Aorta (tissue), 5 donors: Measurements from ENCODE around the gene PLD3. TPM values are rescaled to one million over a fixed set of nuclear protein-coding genes. Genes with fewer than 3 reads are reported as not detected.
A peak's percentile ranks its signal among the peaks of the same experiment; 100 is the strongest.

ENCODE experiments used
- ATAC-seq: fragments of 200-7000 bp; cut with Tn5 transposase; one replicate; pipeline ENCODE4 v1.9.1; 2022; ENCODE audit warnings: moderate library complexity; ENCODE audit not compliant: low FRiP score
- DNase-seq, 2 donors: peaks; one replicate each; pipeline ENCODE4 v3.0.0-alpha.2; 2020
- H3K27ac ChIP-seq, 2 donors: one replicate each; pipeline ENCODE4 v1.5.1; 2013; ENCODE audit warnings: low read length in 2 of 2, mild to moderate bottlenecking in 2 of 2, moderate library complexity in 2 of 2, control low read depth in 1 of 2, inconsistent platforms in 1 of 2, low read depth in 1 of 2
- H3K27me3 ChIP-seq, 2 donors: one replicate each; pipeline ENCODE4 v1.6.1; 2013; ENCODE audit warnings: control low read depth in 1 of 2, low read length in 1 of 2, mild to moderate bottlenecking in 1 of 2, moderate library complexity in 1 of 2; ENCODE audit not compliant: insufficient read depth in 2 of 2, control insufficient read depth in 1 of 2
- H3K36me3 ChIP-seq, 2 donors: one replicate each; pipeline ENCODE4 v1.6.1; 2013; ENCODE audit warnings: control low read depth in 1 of 2, low read length in 1 of 2, mild to moderate bottlenecking in 1 of 2; ENCODE audit not compliant: insufficient read depth in 2 of 2, control insufficient read depth in 1 of 2
- H3K4me1 ChIP-seq, 2 donors: one replicate each; pipeline ENCODE4 v1.6.1; 2013; ENCODE audit warnings: low read length in 2 of 2, control low read depth in 1 of 2, mild to moderate bottlenecking in 1 of 2, moderate library complexity in 1 of 2; ENCODE audit not compliant: insufficient read depth in 2 of 2, control insufficient read depth in 1 of 2
- H3K4me3 ChIP-seq, 2 donors: one replicate each; pipeline ENCODE4 v1.5.1; 2013; ENCODE audit warnings: low read length in 2 of 2, control low read depth in 1 of 2, mild to moderate bottlenecking in 1 of 2
- H3K9me3 ChIP-seq: one replicate; pipeline ENCODE4 v1.6.1; 2013; ENCODE audit warnings: mild to moderate bottlenecking, low read length; ENCODE audit not compliant: control insufficient read depth
- WGBS, 2 donors: extraction: QIAGEN DNeasy Blood & Tissue Kit; methylation state at CpG; one replicate each; pipeline ENCODE4 v1.1.7; 2013; 5-methylcytosine and 5-hydroxymethylcytosine counted together
- intact Hi-C, 2 donors: fragments of 100-400 bp; cut with DNase I; formaldehyde crosslinking; loops; one replicate each; pipeline versions ENCODE4 v1.14.2 to v1.15.0; 2022
- microRNA-seq, 2 donors: library from miRNA; unstranded; fragments of <30 nt; microRNA quantifications; one replicate each; pipeline ENCODE4 v1.2.0, GENCODE V29; 2020
- polyA plus RNA-seq, 2 donors: library from polyadenylated mRNA; stranded (reverse); fragments of 200-250 nt; gene quantifications; one replicate each; pipeline ENCODE4 v1.2.3, GENCODE V29; 2013
- total RNA-seq, 2 donors: library from RNA; stranded (reverse); fragmentation: NEBNext Ultra II Directional; extraction: Animal tissue kit (Norgen Biotek cat#: 25700); gene quantifications; one replicate each; pipeline ENCODE4 v1.2.1, GENCODE V29; 2021
- donor health status: healthy with polysubstance abuse.
- donor health status: Bipolar disorder and iron deficiency.
- donor health status: DM: no; HTN: no; CAD: no.
- donor health status: DM: no; HTN: no; CAD: no.
- donor health status: DM: yes; HTN: yes; CAD: no.

Gene PLD3
- total and polyA plus RNA-seq, 4 donors, result 143 to 291 (median 209) TPM

DNA sequence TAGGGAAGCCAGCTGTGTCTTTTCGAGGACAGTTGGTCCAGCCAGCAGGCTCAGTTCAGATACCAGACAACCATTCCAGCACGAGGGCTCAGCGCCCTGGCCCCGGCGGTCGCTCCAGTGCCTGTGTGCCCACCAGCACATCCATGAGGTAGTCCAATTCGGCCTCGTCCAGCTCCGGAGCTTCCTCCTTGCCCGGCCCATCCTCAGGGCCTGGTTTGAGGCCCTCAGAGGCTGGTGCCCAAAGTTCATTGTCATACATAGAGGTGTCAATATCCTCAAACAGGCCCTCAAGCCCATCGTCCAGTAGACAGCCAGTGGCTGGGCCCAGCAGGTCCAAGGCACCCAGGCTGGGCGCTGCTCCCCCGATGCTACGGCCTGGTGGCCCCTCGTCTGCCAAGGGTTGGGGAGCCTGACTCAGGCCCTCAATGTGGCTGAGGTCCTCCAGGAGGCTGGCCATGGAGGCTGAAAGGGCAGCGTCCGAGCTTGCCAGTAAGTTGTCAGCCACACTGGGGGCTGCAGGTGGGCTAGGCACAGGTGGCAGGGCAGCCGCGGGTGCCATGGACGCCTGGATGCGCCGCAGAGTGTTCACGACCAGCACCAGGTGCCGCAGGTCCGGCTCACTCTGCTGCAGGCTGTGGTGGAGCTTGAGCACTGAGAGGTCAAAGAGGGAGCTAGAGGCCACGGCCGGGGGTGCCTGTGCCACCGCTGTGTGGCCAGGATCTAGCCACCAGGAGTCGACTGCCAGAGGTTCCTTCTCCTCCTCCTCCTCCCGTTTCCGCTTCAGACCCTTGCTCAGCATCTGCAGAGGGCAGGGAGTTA, 74.5 kb downstream of the PLD3 start:
- no peaks in the 10 kb centered on the region for H3K27me3 ChIP-seq
- no peak overlapping the region for H3K4me3 ChIP-seq
- H3K36me3 ChIP-seq, result peaks cover 0 to 4% of the 10 kb centered on the region in 2 donors
- ATAC-seq (no peak), DNase-seq (no peak)
- no peaks in the 10 kb centered on the region for H3K4me1 ChIP-seq
- intact Hi-C loops, result loop anchor here (5.0 to 10.0 kb wide), 2 partner anchors 76 to 118 kb away; partner anchors contain the start of genes C19orf47 (in 1 of the 2) and PLD3 (in 1 of the 2)
- H3K9me3 ChIP-seq, result no peaks in the 10 kb centered on the region
- H3K27ac ChIP-seq, result no peak overlapping the region
- 85 to 88% methylated on average over 31 of the region's 31 CpGs for WGBS, 2 donors

DNA sequence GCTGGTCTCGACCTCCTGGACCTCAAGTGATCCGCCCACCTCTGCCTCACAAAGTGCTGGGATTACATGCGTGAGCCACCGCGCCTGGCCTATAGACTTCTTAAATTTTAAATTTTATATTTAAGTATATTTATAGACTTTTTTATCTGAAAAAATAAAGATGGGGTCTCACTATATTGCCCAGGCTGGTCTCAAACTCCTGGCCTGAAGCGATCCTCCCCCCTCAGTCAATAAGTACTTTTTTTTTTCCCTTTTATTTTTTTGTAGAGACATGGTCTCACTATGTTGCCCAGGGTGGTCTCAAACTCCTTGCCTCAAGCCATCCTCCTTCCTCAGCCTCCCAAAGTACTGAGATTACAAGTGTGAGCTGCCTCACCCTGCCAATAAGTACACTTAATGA, 75.4 kb downstream of the PLD3 start:
- H3K4me1 ChIP-seq, result no peaks in the 10 kb centered on the region
- intact Hi-C loops, result loop anchor here (5.0 to 10.0 kb wide), 2 partner anchors 77 to 119 kb away; partner anchors contain the start of genes C19orf47 (in 1 of the 2) and PLD3 (in 1 of the 2)
- no peaks in the 10 kb centered on the region for H3K27me3 ChIP-seq
- ATAC-seq (no peak), DNase-seq (no peak)
- H3K9me3 ChIP-seq, result no peaks in the 10 kb centered on the region
- no peak overlapping the region for H3K27ac ChIP-seq
- H3K36me3 ChIP-seq, result peaks cover 0 to 4% of the 10 kb centered on the region in 2 donors
- 89 to 92% methylated on average over 6 of the region's 6 CpGs for WGBS, 2 donors
- no peak overlapping the region for H3K4me3 ChIP-seq

DNA sequence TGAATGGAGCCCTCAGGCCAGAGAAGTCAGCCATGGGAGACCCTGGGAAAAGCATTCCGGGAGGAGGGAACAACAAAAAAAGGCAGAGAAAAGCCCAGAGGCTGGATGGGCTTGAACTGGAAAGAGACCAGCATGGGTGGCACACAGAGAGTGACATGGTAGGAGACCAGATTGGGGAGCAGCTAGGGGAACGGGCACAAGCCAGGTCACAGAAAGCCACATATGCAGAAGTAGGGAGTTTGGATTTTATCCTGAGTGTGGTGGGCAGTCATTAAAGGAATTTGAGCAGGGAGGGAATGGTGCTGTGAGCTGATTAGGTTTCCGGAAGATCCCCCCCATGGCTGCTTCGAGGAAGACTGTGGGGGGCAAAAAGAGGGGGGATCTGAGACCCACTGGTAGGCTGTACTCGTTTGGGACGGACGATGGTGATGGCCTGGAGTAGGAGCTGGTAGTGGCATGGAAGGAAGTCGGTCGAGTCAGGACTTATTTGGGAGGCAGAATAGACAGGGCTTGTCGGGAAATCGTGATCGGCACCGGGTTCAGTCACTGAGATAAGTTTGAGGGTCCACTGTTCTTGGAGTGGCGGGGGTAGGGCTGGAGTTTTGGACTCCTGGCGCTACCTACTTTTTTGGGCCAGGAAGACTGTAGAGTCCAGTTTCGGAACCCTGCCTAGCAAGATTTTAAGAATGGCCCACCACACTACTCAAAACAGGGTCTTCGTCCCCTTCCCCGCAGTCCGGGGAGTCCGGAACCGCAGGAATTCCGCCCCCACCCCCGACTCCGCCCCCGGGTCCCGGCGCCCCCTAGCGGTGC, 76.3 kb downstream of the PLD3 start:
- peak overlapping the region; percentile 74 to 88 for H3K4me3 ChIP-seq
- ATAC-seq (no peak), DNase-seq (no peak)
- H3K27ac ChIP-seq, result peak overlapping the region; percentile 99 to 100
- peaks cover 0 to 4% of the 10 kb centered on the region in 2 donors for H3K36me3 ChIP-seq
- no peaks in the 10 kb centered on the region for H3K27me3 ChIP-seq
- intact Hi-C loops, result loop anchor here (1.0 to 10.0 kb wide), 3 partner anchors 19 to 120 kb away; partner anchors contain the start of genes C19orf47 (in 1 of the 2), PLD3 (in 1 of the 2) and SERTAD3 (in 1 of the 2)
- no peaks in the 10 kb centered on the region for H3K4me1 ChIP-seq
- WGBS, 2 donors, result 0 to 1% methylated on average over 28 of the region's 28 CpGs
- no peaks in the 10 kb centered on the region for H3K9me3 ChIP-seq

DNA sequence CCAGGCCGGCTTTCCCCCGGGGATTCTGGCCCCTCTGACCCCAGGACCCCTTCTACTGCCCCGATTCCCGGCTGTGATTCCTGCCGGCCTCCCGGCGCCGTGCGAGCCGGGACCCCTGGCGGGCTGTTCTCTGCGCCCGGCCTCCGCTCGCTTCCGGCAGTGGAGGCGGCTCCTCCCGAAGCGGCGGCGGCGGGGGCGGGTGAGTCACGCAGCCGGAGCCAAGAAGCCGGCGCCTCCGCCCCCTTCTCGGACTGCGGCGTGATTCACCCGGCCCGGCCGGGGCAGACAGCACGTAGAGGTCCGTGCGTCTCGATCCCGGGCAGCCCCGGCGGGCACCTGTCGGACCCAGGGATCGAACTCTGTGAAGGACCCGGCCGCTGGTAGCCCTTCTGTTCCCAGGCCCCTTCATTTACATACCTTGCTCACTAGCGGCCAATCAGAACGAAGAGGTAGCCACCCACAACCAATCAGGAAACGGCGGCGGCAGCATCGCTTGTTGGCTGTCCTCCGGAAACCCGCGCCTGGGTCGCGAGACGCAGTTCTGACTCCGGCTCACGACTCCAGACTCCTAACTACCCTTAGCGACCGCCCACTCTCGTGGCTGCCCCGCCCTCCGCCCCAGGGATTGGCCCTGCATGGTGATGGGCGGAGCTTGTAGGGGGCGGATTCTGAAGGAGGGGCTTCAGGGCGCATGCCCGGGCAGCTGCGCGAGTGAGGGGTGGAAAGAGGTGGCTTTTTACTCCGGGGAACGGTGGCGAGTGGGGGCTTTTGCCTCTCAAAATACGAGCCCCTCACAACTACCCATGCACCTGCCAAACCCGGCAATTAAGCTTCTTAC, 77.2 kb downstream of the PLD3 start, which contains the start of gene SERTAD1:
SERTAD1 (minus strand) TSS at position 543 of the 838 bp plus-strand sequence. CDS start 2,446 bp downstream, outside the sequence.
- intact Hi-C loops, result loop anchor here (1.0 to 10.0 kb wide), 2 partner anchors 19 to 121 kb away; partner anchors contain the start of gene SERTAD3 (in 1 of the 2)
- Histone ChIP-seq H3K9me3 (no peaks in the 10 kb centered on the region), H3K4me3 (peak within 1 kb of the TSS; percentile 74 to 88), H3K27me3 (no peaks in the 10 kb centered on the region), H3K4me1 (no peaks in the 10 kb centered on the region), H3K27ac (peak within 1 kb of the TSS; percentile 99 to 100), H3K36me3 (peaks cover 0 to 4% of the 10 kb centered on the region in 2 donors)
- ATAC-seq (peak; percentile 96), DNase-seq (peak; percentile 99 to 100)
- WGBS, 2 donors, result 0 to 1% methylated on average over 66 to 75 of the region's 75 CpGs

Small RNA genes lying within 50 kb of the gene (microRNA-seq; reads per million reads assigned to microRNA genes)
- 0 to 0.60 reads per million in 2 donors for gene MIR6796

Other genes starting within 250 kb of the PLD3 start
- gene MAP3K10, start 157.3 kb upstream of the PLD3 start, total RNA-seq, result 10 to 100 TPM; 21.1 to 28.8 TPM
- gene MAP3K10, start 157.3 kb upstream of the PLD3 start, polyA plus RNA-seq, result 10 to 100 TPM in 1 of 2 donors, 1 to 10 TPM in 1; 7.0 to 19.9 TPM
- not detected for gene TTC9B, start 130.3 kb upstream of the PLD3 start, total RNA-seq
- gene TTC9B, start 130.3 kb upstream of the PLD3 start, polyA plus RNA-seq, result under 1 TPM in 1 of 2 donors, not detected in 1; 0.26 TPM
- gene CCNP, start 122.0 kb upstream of the PLD3 start, total RNA-seq, result under 1 TPM; 0.42 to 0.81 TPM
- under 1 TPM; 0.31 to 0.50 TPM for gene CCNP, start 122.0 kb upstream of the PLD3 start, polyA plus RNA-seq
- gene AKT2, start 63.4 kb upstream of the PLD3 start, total RNA-seq, result 100 to 1,000 TPM; 104 to 131 TPM
- gene AKT2, start 63.4 kb upstream of the PLD3 start, polyA plus RNA-seq, result 10 to 100 TPM; 24.8 to 74.3 TPM
- gene C19orf47, start 298 bp upstream of the PLD3 start, total RNA-seq, result 10 to 100 TPM; 16.9 to 22.3 TPM
- 10 to 100 TPM; 11.3 to 20.5 TPM for gene C19orf47, start 298 bp upstream of the PLD3 start, polyA plus RNA-seq
- gene HIPK4, start 41.5 kb downstream of the PLD3 start, total RNA-seq, result under 1 TPM; 0.21 to 0.23 TPM
- under 1 TPM in 1 of 2 donors, not detected in 1; 0.51 TPM for gene HIPK4, start 41.5 kb downstream of the PLD3 start, polyA plus RNA-seq
- 1 to 10 TPM; 4.9 to 7.6 TPM for gene PRX, start 64.7 kb downstream of the PLD3 start, total RNA-seq
- gene PRX, start 64.7 kb downstream of the PLD3 start, polyA plus RNA-seq, result 1 to 10 TPM; 3.1 to 5.2 TPM
- 10 to 100 TPM; 19.7 to 27.8 TPM for gene SERTAD1, start 77.3 kb downstream of the PLD3 start, total RNA-seq
- gene SERTAD1, start 77.3 kb downstream of the PLD3 start, polyA plus RNA-seq, result 10 to 100 TPM; 13.0 to 15.8 TPM
- 10 to 100 TPM; 34.8 to 46.3 TPM for gene SERTAD3, start 95.6 kb downstream of the PLD3 start, total RNA-seq
- 10 to 100 TPM; 25.0 to 28.5 TPM for gene SERTAD3, start 95.6 kb downstream of the PLD3 start, polyA plus RNA-seq
- gene BLVRB, start 117.0 kb downstream of the PLD3 start, total RNA-seq, result 10 to 100 TPM; 72.3 to 77.1 TPM
- 100 to 1,000 TPM in 1 of 2 donors, 10 to 100 TPM in 1; 96.8 to 134 TPM for gene BLVRB, start 117.0 kb downstream of the PLD3 start, polyA plus RNA-seq
- gene SPTBN4, start 118.3 kb downstream of the PLD3 start, total RNA-seq, result 1 to 10 TPM; 1.3 to 3.6 TPM
- 1 to 10 TPM in 1 of 2 donors, under 1 TPM in 1; 0.25 to 4.1 TPM for gene SPTBN4, start 118.3 kb downstream of the PLD3 start, polyA plus RNA-seq
- 10 to 100 TPM; 54.0 to 75.3 TPM for gene SHKBP1, start 228.2 kb downstream of the PLD3 start, total RNA-seq
- gene SHKBP1, start 228.2 kb downstream of the PLD3 start, polyA plus RNA-seq, result 100 to 1,000 TPM in 1 of 2 donors, 10 to 100 TPM in 1; 29.4 to 150 TPM